ENCODE results near the gene CLIC3.

Gene CLIC3

DNA sequence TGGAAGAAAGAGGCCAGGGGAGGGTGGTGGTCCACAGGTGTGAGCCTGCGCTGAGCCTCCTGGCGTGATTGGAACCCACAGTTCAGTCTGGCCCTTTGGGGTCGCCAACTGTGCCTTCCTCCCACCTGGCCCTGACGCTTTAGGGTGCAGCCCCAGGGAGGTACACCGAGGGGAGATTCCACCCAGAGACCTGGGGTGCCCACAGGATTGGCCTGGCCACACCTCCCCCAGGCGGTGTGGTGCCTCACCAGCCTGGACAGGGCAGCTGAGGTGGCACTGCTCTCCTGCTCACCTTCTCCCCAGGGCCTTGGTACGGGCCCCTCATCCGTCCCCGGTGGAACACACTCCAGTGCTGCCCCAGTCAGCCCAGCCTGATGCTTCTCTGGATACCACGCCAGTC lies 1.0 kb upstream of the CLIC3 start:
- TF ChIP-seq, protein P1, sequence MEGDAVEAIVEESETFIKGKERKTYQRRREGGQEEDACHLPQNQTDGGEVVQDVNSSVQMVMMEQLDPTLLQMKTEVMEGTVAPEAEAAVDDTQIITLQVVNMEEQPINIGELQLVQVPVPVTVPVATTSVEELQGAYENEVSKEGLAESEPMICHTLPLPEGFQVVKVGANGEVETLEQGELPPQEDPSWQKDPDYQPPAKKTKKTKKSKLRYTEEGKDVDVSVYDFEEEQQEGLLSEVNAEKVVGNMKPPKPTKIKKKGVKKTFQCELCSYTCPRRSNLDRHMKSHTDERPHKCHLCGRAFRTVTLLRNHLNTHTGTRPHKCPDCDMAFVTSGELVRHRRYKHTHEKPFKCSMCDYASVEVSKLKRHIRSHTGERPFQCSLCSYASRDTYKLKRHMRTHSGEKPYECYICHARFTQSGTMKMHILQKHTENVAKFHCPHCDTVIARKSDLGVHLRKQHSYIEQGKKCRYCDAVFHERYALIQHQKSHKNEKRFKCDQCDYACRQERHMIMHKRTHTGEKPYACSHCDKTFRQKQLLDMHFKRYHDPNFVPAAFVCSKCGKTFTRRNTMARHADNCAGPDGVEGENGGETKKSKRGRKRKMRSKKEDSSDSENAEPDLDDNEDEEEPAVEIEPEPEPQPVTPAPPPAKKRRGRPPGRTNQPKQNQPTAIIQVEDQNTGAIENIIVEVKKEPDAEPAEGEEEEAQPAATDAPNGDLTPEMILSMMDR (IDR thresholded peaks at IDR 0.05; ENCODE audit: insufficient read depth, missing control alignments): no peak
- FAIRE-seq: no peak
- no peak for DNase-seq (ENCODE audit: insufficient read length, low spot score)

DNA sequence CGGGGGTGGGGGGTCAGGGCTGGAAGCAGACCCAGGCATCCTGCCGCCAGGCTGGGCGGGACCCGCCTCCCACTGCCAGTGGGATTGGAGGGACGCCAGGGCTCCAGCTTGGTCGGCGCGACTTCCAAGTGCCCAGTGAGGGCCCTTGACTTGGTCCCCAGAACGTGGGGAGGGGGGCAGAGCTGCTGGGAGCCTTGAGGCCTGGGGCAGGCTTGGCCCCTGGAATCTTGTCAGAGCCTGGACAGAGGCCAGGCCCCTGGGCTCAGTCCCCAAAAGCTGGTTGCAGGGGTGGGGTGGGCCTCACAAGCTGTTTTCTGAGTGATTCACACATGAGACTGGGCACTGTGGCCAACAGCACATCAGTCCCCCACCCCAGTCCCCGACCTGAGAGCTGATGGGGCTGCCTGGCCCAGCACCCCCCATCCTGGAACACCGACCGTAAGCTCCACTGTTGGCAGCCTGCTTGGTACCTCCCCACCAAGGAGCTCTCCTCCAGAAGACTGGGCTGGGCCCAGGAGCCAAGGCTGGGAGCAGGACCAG lies 526 bp downstream of the CLIC3 start:
- TF ChIP-seq, protein P1 (IDR thresholded peaks at IDR 0.05; ENCODE audit: insufficient read depth, missing control alignments): no peak
- DNase-seq (ENCODE audit: insufficient read length, low spot score) (no peak), FAIRE-seq (no peak)

DNA sequence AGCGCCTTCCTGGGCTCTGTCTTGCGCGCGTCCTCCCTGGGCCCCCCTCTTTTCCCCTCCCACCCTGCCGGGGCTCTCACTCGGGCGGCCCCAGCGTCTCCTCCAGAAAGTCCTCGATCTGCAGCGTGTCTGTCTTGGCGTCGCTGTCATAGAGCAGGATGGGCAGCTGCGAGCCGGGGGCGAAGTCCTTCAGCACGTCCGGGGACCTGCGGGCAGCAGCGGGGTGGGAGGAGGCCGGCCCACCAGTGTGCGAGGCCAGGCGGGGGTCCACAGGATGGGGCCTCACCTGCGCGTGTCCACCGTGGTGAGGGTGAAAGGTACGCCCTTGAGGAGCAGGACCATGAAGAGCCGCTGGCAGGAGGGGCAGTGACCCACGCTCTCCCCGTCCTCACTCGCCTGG lies 1.0 kb downstream of the CLIC3 start:
- DNase-seq (ENCODE audit: insufficient read length, low spot score): no peak
- TF ChIP-seq, protein P1 (IDR thresholded peaks at IDR 0.05; ENCODE audit: insufficient read depth, missing control alignments): no peak
- FAIRE-seq: no peak

DNA sequence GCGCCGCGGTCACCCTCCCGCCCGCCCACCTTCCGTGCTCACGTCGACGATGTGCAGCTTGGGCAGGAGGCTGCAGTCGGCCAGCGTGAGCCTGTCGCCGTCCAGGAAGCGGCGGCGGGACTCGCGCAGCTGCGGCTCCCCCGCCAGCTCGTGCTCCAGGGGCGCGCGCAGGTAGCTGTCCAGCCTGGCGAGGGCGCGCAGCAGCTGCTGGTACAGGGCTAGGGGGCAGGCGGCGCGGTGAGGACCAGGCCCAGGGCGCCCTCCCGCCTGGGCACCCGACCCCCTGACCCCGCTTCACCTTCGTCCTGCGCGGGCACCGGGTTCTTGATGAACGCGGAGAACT lies 1.5 kb downstream of the CLIC3 start:
- TF ChIP-seq, protein P1 (IDR thresholded peaks at IDR 0.05; ENCODE audit: insufficient read depth, missing control alignments): no peak
- DNase-seq (ENCODE audit: insufficient read length, low spot score) (no peak), FAIRE-seq (no peak)

DNA sequence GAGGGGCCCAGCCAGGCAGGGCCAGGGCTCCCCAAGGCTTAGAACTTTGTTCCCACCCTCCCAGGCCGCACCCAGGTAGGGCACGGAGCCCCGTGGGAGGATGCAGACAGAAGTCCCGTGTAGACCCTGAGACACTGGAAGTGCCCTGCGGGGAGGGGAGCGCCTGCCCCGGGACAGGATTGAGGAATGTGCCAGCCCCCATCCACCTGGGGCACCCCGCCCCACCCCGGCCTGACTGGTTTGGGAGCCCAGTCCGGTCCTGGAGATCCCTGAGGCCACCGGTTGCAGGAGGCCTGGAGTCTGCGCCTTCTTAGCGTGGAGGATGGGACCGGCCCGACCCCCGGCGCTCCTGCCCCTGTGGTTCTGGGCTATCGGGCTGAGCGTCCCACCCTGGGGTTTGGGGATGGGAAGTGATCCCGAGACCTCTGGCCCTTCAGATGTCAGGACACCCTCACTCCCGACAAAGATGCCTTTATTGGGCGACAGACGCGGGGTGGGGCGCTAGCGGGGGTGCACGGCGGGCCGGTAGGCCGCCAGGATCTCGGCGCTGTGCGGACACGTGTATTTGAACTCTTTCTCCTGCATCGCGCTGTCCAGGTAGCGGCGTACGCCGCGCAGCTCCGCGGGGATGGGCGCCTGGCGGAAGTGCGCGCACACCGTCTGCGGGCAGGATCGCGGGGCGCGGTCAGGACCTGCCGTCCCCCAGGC lies 2.0 kb downstream of the CLIC3 start:
- TF ChIP-seq, protein P1 (IDR thresholded peaks at IDR 0.05; ENCODE audit: insufficient read depth, missing control alignments): no peak
- DNase-seq (ENCODE audit: insufficient read length, low spot score) (no peak), FAIRE-seq (no peak)

DNA sequence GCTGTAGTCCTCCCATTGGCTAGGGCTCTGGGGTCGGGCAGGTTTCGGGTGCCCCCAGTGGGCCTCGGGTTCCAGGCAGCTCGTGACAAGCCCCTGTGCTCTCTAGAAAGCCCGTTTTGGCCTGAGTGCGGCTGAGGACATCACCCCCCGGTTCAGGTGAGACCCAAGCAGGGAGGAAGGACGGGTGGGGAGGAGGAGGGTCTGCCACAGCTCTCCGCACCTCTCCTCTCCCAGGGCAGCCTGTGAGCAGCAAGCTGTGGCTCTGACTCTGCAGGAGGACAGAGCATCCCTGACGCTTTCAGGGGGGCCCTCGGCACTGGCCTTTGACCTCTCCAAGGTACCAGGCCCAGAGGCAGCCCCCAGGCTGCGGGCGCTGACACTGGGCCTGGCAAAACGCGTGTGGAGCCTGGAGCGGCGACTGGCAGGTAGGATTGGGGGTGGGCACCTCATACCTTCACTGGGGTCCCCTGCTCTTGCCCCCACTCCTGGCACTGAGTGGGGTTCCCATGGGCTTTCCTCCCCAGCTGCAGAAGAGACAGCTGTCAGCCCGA lies 3.5 kb downstream of the CLIC3 start:
- TF ChIP-seq, protein P1 (IDR thresholded peaks at IDR 0.05; ENCODE audit: insufficient read depth, missing control alignments): no peak
- no peak for DNase-seq (ENCODE audit: insufficient read length, low spot score)
- no peak for FAIRE-seq
